K562 (cell line): ENCODE results near the gene PES1. TPM values are rescaled to one million over a fixed set of nuclear protein-coding genes. Genes with fewer than 3 reads are reported as not detected.

ENCODE experiments used
- EGR1 ChIP-seq: fragments of 450-650 bp; conservative IDR thresholded peaks from 2 replicates; pipeline ENCODE4 v1.6.1; 2017; ENCODE audit warnings: mild to moderate bottlenecking
- ESRRA ChIP-seq: fragments of 450-650 bp; IDR thresholded peaks from 2 replicates; pipeline ENCODE4 v1.6.1; 2014; ENCODE audit warnings: low read depth, mild to moderate bottlenecking, moderate library complexity, borderline replicate concordance
- ETV1 ChIP-seq: fragments of 450-650 bp; conservative IDR thresholded peaks from 2 replicates; pipeline ENCODE4 v1.6.1; 2016; ENCODE audit warnings: missing genetic modification characterization, control low read depth, low read depth, missing compliant biosample characterization
- GABPB2 ChIP-seq: fragments of 250-450 bp; sonication (Bioruptor Pico); conservative IDR thresholded peaks from 2 replicates; pipeline ENCODE4 v1.5.1; 2021; ENCODE audit warnings: mild to moderate bottlenecking
- HBP1 ChIP-seq: fragments of 450-650 bp; formaldehyde crosslinking; IDR thresholded peaks from 2 replicates; pipeline ENCODE4 v1.4.0; 2022; ENCODE audit warnings: missing genetic modification characterization
- LEF1 ChIP-seq: fragments of 450-650 bp; IDR thresholded peaks from 2 replicates; pipeline ENCODE4 v1.6.1; 2016; ENCODE audit warnings: mild to moderate bottlenecking
- MAFG ChIP-seq: fragments of 450-650 bp; conservative IDR thresholded peaks from 2 replicates; pipeline ENCODE4 v1.6.1; 2016; ENCODE audit warnings: missing genetic modification characterization, missing compliant biosample characterization
- MECOM ChIP-seq: fragments of 250-450 bp; sonication (Bioruptor Pico); IDR thresholded peaks from 2 replicates; pipeline ENCODE4 v1.8.0; 2022; ENCODE audit warnings: inconsistent platforms
- PATZ1 ChIP-seq: fragments of 250-450 bp; sonication (Bioruptor Pico); IDR thresholded peaks from 2 replicates; pipeline ENCODE4 v1.5.0; 2020; ENCODE audit warnings: mild to moderate bottlenecking, borderline replicate concordance
- PML ChIP-seq: IDR thresholded peaks from 2 replicates; pipeline ENCODE4 v1.6.1; 2012; ENCODE audit warnings: low read length, inconsistent platforms
- RBM17 ChIP-seq: fragments of 200-400 bp; formaldehyde crosslinking; IDR thresholded peaks from 2 replicates; pipeline ENCODE4 v1.6.1; 2017; ENCODE audit warnings: low read depth, mild to moderate bottlenecking, low read length, borderline replicate concordance
- RUNX1 ChIP-seq: sonication (generic); IDR thresholded peaks from 2 replicates; pipeline ENCODE4 v1.6.1; 2016; ENCODE audit warnings: antibody characterized with exemption, low read depth
- SPI1 ChIP-seq: IDR thresholded peaks from 2 replicates; pipeline ENCODE4 v1.6.1; 2011; ENCODE audit warnings: low read depth, low read length, control low read depth, borderline replicate concordance
- STAT5B ChIP-seq: fragments of 250-450 bp; sonication (Bioruptor Pico); IDR thresholded peaks from 2 replicates; pipeline ENCODE4 v1.8.0; 2021; ENCODE audit warnings: mild to moderate bottlenecking, inconsistent platforms
- TBL1XR1 ChIP-seq, 2 experiments: IDR thresholded peaks; 2 replicates each; pipeline ENCODE4 v1.6.1; 2012; ENCODE audit warnings: improper control_type of control experiment in 2 of 2, low read length in 2 of 2, mild to moderate bottlenecking in 1 of 2
- THRA ChIP-seq: fragments of 450-650 bp; IDR thresholded peaks from 2 replicates; pipeline ENCODE4 v1.6.1; 2017; ENCODE audit warnings: mild to moderate bottlenecking, moderate library complexity
- ZNF586 ChIP-seq: fragments of 450-650 bp; formaldehyde crosslinking; conservative IDR thresholded peaks from 2 replicates; pipeline ENCODE4 v1.4.0; 2020; ENCODE audit warnings: mild to moderate bottlenecking, moderate library complexity
- polyA plus RNA-seq, 8 experiments: library from polyadenylated mRNA; depleted of rRNA in 4 of 8; stranded (reverse) in 5 of 8; unstranded in 3 of 8; fragments of >200 nt; fragmentation: Nextera tagmentation in 2 of 8; fragmentation: Illumina TruSeq in 1 of 8; extraction: Ambion mirVana in 2 of 8; extraction: Trizol in 1 of 8; gene quantifications; 2 replicates each; pipeline versions ENCODE4 v1.2.1 to v1.2.3, GENCODE V29; 2011 to 2014; ENCODE audit warnings: inconsistent platforms in 1 of 8, missing spikeins in 1 of 8
- total RNA-seq, 7 experiments: library from RNA; depleted of rRNA in 6 of 7; stranded (reverse); fragments of >200 nt in 6 of 7; fragmentation: Illumina TruSeq in 2 of 7; extraction: Trizol in 2 of 7; gene quantifications; 2 replicates each; pipeline versions ENCODE4 v1.2.1 to v1.2.3, GENCODE V29; 2011 to 2021; ENCODE audit warnings: low replicate concordance in 1 of 7

The PES1 gene
- total and polyA plus RNA-seq, 9 of the 15 experiments (the other 6 are each of a cell fraction or from before 2014, with no cell fraction given): 6.5 to 158 (median 94.3) TPM

GRCh38 chr22:30591588-30592359 is at the start of gene PES1 (continued):
- TF ChIP-seq HBP1 (no peak), LEF1 (no peak), SPI1 (peak; percentile 72), STAT5B (CRISPR knock-in tag) (no peak), ETV1 (tag) (peak; percentile 48), PATZ1 (no peak), RUNX1 (no peak), TBL1XR1 (IDR thresholded peaks at IDR 0.05; ENCODE audit: low read length in 2 of 2) (no peak), MAFG (tag) (no peak), PML (no peak), GABPB2 (CRISPR knock-in tag) (no peak), RBM17 (no peak), THRA (no peak), ESRRA (no peak), EGR1 (peak; percentile 54), MECOM (no peak), ZNF586 (CRISPR knock-in tag) (no peak)
